ENCODE data around the gene NUDT1.

The NUDT1 gene

GRCh38 chr7:2204446-2204845 lies 37.6 kb upstream of the NUDT1 start:
- DNase-seq (ENCODE audit: low read depth in 2 of 3, low spot score in 2 of 3): no peak

- DNase-seq (ENCODE audit: low read depth in 2 of 3, low spot score in 2 of 3): no peak
These were observed 36.8 kb upstream of the NUDT1 start for GRCh38 chr7:2205036-2205780.

DNA sequence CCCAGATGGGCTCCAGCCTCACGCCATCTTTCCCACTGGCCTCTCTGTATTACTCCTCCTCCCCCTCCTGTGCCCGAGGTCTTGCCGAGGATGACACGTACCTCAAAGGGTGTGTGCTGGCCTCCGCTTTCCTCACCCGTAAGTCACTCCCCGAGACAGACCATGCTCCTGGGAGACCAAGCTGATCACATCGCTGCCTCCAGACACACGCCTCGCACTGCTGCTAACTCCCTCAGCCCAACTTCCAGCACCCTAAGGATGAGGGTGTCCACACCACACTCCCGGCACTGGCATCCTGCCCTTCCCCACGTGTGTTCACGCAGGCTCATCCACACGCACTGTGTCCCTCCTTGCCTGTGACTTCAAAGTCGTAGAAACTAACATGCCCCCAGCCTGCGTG lies 33.3 kb upstream of the NUDT1 start:
- no peak for DNase-seq (ENCODE audit: low read depth in 2 of 3, low spot score in 2 of 3)

DNA sequence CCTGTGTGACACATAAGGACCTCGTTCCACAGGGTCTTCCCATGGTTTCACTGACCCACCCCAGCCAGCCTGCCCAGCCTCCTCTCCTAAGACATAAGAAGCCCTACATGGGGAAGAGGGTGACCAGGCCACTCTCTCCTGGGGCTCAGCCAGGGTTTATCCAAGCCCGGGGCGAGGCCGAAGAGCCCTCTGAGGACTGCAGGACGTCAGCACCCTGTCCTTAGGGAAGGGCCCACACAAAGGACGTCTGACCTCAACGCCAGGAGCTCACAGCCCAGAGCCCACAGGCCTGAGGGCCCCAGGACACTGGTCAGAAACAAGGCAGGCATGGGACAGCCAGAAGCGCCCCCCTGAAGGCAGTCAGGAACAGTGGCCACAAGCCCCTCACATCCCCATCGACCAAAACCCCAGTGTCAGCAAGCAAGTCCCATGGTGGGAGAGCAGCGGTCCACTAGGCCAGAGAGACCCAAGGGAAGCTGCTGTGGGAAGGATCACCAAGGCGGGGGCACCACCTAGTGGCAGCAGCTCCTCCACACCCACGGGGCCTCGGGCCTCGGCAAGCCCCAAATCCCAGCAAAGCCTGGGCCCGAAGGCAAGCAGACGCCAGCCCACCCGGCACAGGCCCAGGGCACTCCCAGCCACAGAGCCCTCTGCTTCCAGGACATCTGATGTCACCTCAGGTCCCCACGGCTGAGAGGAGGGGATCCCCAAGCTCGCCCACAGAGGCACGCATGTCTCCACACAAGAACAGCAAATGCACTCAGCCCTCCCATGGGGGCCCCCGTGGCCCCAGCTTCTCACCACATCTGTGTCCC lies 32.7 kb upstream of the NUDT1 start:
- DNase-seq (ENCODE audit: low read depth in 2 of 3, low spot score in 2 of 3): peak in 1 of 3 experiments; percentile 40

DNA sequence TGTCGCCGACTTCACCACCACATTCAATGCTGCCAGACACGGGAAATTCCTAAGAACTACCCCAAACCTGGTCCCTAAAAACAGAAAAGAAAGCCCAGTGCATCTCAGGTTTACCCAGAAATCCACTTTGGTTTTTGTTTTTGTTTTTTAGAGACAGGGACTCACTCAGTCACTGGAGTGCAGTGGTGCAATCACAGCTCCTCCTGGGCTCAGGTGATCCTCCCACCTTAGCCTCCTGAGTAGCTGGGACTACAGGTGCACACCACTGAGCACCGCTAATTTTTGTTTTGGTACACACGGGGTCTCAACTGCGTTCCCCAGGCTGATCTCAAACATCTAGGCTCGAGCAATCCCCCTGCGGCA lies 32.1 kb upstream of the NUDT1 start:
- DNase-seq (ENCODE audit: low read depth in 2 of 3, low spot score in 2 of 3): no peak

DNA sequence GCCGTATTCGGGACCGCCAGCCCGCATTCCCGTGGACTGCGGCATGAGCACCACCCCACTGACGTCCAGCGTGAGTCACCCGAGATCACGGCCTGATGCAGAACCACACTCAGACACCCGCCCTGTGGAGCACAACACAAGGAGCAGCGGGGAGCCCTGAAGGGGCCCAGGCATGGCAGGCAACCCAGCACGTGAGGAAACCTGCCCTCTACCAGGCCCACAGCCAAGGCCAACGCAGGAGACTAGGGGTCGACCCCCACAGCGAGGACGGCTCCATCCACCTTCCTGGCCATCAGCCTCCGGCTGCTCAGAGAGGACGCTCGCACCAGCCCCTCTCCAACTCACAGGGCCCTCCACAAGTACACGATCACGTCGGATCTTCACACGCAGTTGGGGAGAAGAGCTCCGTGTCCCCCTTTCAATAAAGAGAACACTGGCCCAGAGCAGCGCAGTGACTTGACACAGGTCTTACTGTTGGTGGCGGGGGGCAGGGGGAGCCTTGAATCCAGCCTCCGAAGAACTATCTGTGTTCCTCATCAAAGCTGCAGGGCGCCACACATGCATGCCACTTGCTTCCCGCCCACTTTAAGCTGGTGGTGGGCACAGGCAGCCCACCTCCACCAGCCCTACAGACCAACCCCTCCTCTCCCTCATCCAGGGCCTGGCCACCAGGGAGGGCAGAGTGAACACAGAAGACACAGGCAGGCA lies 31.3 kb upstream of the NUDT1 start:
- no peak for DNase-seq (ENCODE audit: low read depth in 2 of 3, low spot score in 2 of 3)

DNA sequence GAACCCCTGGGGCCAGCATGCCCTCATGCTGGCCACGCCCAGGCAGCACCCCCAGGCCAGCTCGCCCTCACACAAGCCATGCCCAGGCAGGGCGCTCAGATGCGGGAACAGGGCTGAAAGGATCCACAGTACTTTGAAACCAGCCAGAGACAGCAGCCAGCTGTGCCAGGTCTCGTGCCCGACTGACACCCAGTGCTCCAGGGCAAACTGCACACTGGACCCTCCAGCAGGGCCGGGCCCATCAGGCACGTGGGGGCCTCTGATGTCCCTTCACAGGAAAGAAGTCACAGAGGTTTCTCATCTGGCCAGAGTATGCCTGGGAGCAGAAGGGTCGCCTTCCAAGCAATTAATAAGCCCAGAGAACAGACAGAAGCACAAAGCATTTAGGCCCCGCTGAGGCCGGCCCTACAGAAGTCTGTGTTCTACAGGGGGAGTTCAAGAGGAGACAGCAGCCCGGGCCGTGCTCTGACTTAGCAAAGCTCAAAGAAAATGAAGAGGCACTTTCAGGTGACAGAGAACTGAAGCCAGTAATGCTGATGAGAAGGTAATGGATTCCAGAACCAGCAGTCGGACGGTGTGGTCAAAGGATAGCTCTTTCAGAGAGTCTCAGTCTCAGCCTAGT lies 30.7 kb upstream of the NUDT1 start:
- DNase-seq (ENCODE audit: low read depth in 2 of 3, low spot score in 2 of 3): no peak

DNA sequence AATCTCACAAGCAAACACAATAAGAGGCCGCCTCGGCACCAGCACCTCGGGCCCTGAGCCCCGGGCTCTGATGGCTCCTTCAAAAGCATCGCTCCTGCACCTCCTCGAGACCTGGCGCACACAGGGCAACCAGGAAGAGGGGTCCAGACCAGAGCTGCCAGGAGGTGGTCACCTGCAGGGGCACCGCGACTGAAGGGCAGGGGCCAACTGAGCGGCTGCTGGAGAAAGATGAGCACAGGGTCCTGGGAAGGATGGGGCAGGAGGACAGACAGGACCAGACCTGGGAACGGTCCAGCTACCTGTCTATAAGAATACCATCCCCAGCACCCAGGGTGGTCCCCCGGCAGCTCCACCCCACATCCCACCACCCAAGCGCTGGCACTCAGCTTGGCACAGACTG lies 30.1 kb upstream of the NUDT1 start:
- DNase-seq (ENCODE audit: low read depth in 2 of 3, low spot score in 2 of 3): no peak

- no peak for DNase-seq (ENCODE audit: low read depth in 2 of 3, low spot score in 2 of 3)
These were observed 29.1 kb upstream of the NUDT1 start for GRCh38 chr7:2212906-2213305.

GRCh38 chr7:2213551-2214215 lies 28.3 kb upstream of the NUDT1 start:
- no peak for DNase-seq (ENCODE audit: low read depth in 2 of 3, low spot score in 2 of 3)

DNA sequence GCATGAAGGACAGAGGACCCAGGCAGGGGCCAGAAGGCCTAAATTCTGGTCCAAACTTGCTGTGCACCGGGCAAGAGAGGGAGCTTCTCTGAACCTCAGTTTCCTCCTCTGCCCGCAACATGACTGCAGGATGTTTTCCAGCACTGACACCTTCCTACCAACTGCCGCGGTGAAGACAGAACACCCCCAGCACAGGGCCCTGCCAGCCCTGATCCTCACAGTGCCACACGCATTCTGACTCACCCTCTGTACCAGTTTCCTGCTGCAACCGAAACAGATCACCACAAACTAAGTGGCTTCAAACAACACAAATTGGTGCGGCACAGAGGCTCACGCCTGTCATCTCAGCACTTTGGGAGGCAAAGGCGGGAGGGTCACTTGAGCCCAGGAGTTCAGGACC lies 27.4 kb upstream of the NUDT1 start:
- no peak for DNase-seq (ENCODE audit: low read depth in 2 of 3, low spot score in 2 of 3)

- no peak for DNase-seq (ENCODE audit: low read depth in 2 of 3, low spot score in 2 of 3)
These were observed 26.2 kb upstream of the NUDT1 start for GRCh38 chr7:2215851-2216250.

GRCh38 chr7:2217206-2217605 lies 24.8 kb upstream of the NUDT1 start:
- DNase-seq (ENCODE audit: low read depth in 2 of 3, low spot score in 2 of 3): no peak

DNA sequence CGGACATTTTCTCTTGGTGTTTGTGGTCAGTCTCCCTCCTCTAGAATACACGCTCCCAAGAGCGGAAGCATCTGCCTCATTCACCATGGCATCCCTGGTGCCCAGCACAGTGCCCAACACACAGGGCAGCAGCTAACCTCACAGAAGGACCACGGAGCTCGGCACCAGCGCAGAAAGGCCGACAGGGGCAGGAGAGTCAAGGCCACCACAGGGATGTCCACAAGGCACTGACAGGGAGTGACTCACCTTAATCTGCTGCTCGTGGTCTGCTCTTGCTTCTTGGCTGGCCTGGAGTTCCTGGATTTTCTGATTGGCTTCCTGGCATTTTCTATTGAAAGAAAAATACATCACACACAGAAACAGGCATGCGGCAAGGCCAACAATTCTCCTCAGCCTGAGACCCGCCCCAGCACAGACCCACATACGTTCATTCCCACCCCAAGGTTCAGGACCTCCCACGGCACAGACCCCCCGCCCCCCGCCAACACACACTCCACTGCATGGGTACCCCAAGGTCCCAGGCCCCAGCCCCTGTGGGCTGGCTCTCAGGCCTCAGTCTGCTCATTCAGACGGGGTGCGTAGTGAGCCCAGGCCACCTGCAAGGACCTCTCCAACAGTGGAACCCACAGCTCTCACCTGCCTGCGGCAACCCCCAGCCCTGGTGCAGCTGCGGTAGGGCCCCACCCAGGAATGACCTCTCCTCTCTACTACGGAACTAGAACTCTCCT lies 24.1 kb upstream of the NUDT1 start:
- no peak for DNase-seq (ENCODE audit: low read depth in 2 of 3, low spot score in 2 of 3)

- DNase-seq (ENCODE audit: low read depth in 2 of 3, low spot score in 2 of 3): no peak
These were observed 23.6 kb upstream of the NUDT1 start for GRCh38 chr7:2218444-2218785.

DNA sequence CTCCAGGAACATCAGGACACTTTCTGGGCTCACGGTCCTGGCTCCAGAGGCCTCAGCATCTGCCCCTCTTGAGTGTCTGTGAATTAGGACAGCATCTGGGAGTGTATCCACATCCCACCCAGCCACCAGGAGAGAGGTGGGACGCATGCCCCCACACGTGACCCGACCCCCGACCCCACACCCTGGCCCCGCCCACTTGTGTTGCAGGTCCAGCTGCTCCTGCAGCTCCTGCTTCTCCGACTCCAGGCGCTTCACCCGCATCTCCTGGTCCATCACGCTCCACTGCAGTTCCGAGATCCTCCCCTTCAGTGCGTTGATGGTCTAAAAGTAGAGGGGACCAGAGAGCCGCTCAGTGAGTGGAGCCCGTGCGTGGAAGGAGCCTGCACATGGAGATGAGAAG lies 22.9 kb upstream of the NUDT1 start:
- DNase-seq (ENCODE audit: low read depth in 2 of 3, low spot score in 2 of 3): no peak

GRCh38 chr7:2219606-2220005 lies 22.4 kb upstream of the NUDT1 start:
- no peak for DNase-seq (ENCODE audit: low read depth in 2 of 3, low spot score in 2 of 3)

GRCh38 chr7:2220030-2220429 lies 22.0 kb upstream of the NUDT1 start:
- no peak for DNase-seq (ENCODE audit: low read depth in 2 of 3, low spot score in 2 of 3)

DNA sequence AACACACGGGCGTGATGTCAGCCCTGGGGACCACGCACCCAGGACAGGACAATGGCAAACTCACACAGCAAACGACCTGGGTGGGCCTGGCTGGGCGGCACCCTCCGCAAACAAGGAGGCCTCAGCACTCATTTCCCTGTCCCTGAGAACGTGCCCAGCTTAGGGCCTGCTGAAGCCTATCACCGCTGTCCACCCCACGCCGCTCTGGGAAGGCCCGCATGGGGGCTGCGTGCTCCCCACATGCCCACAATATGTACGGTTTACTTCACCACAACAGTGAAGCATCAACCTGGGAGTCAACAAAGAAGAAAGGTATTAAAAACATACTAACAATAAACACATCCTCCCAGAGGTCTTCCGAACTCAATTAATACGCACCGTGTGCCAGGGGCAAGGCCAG lies 21.5 kb upstream of the NUDT1 start:
- DNase-seq (ENCODE audit: low read depth in 2 of 3, low spot score in 2 of 3): no peak

- no peak for DNase-seq (ENCODE audit: low read depth in 2 of 3, low spot score in 2 of 3)
These were observed 21.1 kb upstream of the NUDT1 start for GRCh38 chr7:2220954-2221353.

DNA sequence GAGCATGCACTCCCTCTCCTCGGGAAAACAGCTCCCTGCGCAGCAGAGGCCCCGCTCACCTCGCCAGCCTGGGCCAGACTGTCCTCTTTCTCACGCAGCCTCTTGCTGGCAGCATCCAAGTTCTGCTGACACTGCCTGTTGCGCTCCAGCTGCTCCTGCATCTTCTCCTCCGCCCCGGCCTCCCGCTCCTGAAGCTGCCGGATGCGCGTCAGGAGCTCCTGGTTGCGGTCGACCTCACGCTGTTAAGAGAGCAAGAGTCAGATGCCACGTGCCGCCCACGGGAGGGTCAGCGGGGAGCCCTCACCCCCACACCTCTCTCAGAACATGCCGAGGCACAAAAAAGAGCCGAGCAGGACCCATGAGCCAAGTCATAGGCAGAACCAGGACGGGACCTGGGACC lies 19.5 kb upstream of the NUDT1 start:
- DNase-seq (ENCODE audit: low read depth in 2 of 3, low spot score in 2 of 3): no peak
